Measurements from ENCODE around the gene LAMA2. TPM values are rescaled to one million over a fixed set of nuclear protein-coding genes. Genes with fewer than 3 reads are reported as not detected.

Gene LAMA2
- total and polyA plus RNA-seq, 2 of the 13 experiments (the other 11 are each of a cell fraction or from before 2014, with no cell fraction given) = 0.11 to 0.28 TPM

DNA sequence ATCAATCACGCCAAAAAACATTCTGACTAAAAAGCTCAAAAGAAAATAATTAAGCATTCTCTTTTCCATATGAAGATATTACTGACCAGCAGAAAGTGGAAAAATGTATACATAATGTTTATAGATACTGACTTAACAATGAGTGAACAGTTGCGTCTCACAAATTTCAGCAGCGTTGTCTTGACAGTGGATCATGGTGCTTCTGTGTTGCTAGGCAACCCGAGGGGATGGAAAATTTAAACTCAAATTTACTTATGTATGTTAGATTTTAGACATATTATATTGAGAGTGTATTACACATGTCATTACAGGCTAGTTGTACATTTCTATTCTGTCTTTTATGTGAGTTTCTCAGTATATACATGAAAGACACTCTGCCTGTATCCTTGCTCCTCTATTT lies 110.2 kb downstream of the LAMA2 start:
- H3K36me3 ChIP-seq (replicated peaks in 1 of 2; ENCODE audit: control insufficient read depth in 1 of 2, insufficient read depth in 2 of 2, low read length in 2 of 2) = no peaks in the 10 kb centered on the region
- no peak for ATAC-seq
- ChIA-PET CTCF (ENCODE audit: low intra/inter-chr PET ratio, low total read pairs) (no interaction called here), POLR2A (no interaction called here)
- H3K79me2 ChIP-seq (ENCODE audit: insufficient read depth, low read length) = no peaks in the 10 kb centered on the region
- no peaks in the 10 kb centered on the region for H4K20me1 ChIP-seq (ENCODE audit: insufficient read depth, low read length)
- no peaks in the 10 kb centered on the region for H3K27me3 ChIP-seq (ENCODE audit: control insufficient read depth in 1 of 2, insufficient read depth in 2 of 2, low read length in 2 of 2)
- no peak for DNase-seq (ENCODE audit: low spot score)
- in situ Hi-C loops (cut with HindIII; ENCODE audit: extremely low pct_ligation_motif_present, low pct_unique_long_range_greater_than_20kb) = no loop called here
- H3K4me1 ChIP-seq (ENCODE audit: insufficient read depth, low read length) = 0 out of 2 replicates have a peak, but pooled peaks cover 5% of the 10 kb centered on the region
- H3K4me2 ChIP-seq (ENCODE audit: low read depth, low read length) = no peak overlapping the region
- intact Hi-C loops (cut with micrococcal nuclease; ENCODE audit: unreplicated experiment) = no loop called here
- no peak overlapping the region for H3K27ac ChIP-seq (ENCODE audit: extremely low read length, insufficient read depth, low read length)
- H2AFZ ChIP-seq (ENCODE audit: low read length) = no peak overlapping the region
- no peak for TF ChIP-seq SP2 (CRISPR knock-in tag; IDR thresholded peaks at IDR 0.05)
- TF ChIP-seq, protein P1, sequence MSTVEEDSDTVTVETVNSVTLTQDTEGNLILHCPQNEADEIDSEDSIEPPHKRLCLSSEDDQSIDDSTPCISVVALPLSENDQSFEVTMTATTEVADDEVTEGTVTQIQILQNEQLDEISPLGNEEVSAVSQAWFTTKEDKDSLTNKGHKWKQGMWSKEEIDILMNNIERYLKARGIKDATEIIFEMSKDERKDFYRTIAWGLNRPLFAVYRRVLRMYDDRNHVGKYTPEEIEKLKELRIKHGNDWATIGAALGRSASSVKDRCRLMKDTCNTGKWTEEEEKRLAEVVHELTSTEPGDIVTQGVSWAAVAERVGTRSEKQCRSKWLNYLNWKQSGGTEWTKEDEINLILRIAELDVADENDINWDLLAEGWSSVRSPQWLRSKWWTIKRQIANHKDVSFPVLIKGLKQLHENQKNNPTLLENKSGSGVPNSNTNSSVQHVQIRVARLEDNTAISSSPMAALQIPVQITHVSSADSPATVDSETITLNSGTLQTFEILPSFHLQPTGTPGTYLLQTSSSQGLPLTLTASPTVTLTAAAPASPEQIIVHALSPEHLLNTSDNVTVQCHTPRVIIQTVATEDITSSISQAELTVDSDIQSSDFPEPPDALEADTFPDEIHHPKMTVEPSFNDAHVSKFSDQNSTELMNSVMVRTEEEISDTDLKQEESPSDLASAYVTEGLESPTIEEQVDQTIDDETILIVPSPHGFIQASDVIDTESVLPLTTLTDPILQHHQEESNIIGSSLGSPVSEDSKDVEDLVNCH (CRISPR knock-in tag; IDR thresholded peaks at IDR 0.05) = no peak
- FAIRE-seq = no peak
- no peak overlapping the region for H3K9ac ChIP-seq (ENCODE audit: insufficient read depth, low read depth, low read length)
- H3K4me3 ChIP-seq (replicated peaks in 1 of 3; ENCODE audit: insufficient read depth in 1 of 3, low read depth in 2 of 3, low read length in 3 of 3) = no peak overlapping the region
- 12% methylated on average over 4 of the region's 4 CpGs for WGBS (ENCODE audit: low lambda C conversion rate)
- no peaks in the 10 kb centered on the region for H3K9me3 ChIP-seq (ENCODE audit: low read length)
- no TSS peak for BruUV-seq (replicated peaks)

DNA sequence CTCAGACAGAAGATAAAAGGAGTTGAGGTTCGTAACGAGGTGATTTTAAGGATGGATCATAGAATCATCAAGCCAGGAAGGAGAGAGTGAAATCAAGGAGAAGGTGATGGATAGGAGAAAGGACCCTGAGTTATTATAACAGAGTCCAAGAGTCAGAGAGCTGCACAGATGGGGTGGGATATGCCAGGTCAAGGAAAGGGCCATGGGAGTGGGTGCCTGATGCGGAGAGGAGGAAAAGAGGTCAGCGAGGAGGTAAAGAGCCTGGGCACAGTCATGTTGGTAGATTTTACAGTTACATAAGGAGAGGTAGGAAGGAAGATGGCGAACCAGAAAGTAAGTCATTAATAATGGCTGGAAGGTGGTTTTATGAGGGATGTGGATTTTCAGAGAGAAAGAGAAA lies 114.9 kb downstream of the LAMA2 start:
- in situ Hi-C loops (cut with HindIII; ENCODE audit: extremely low pct_ligation_motif_present, low pct_unique_long_range_greater_than_20kb) (no loop called here), intact Hi-C loops (cut with micrococcal nuclease; ENCODE audit: unreplicated experiment) (no loop called here)
- POLR2A ChIA-PET = no interaction called here
- Histone ChIP-seq H3K9ac (ENCODE audit: insufficient read depth, low read depth, low read length) (no peak overlapping the region), H4K20me1 (ENCODE audit: insufficient read depth, low read length) (no peaks in the 10 kb centered on the region), H3K4me1 (ENCODE audit: insufficient read depth, low read length) (no peaks in the 10 kb centered on the region), H3K27ac (ENCODE audit: extremely low read length, insufficient read depth, low read length) (no peak overlapping the region), H3K4me3 (replicated peaks in 1 of 3; ENCODE audit: insufficient read depth in 1 of 3, low read depth in 2 of 3, low read length in 3 of 3) (no peak overlapping the region), H3K27me3 (ENCODE audit: control insufficient read depth in 1 of 2, insufficient read depth in 2 of 2, low read length in 2 of 2) (no peaks in the 10 kb centered on the region), H3K79me2 (ENCODE audit: insufficient read depth, low read length) (no peaks in the 10 kb centered on the region), H3K9me3 (ENCODE audit: low read length) (no peaks in the 10 kb centered on the region), H3K36me3 (replicated peaks in 1 of 2; ENCODE audit: control insufficient read depth in 1 of 2, insufficient read depth in 2 of 2, low read length in 2 of 2) (no peaks in the 10 kb centered on the region), H2AFZ (ENCODE audit: low read length) (no peak overlapping the region), H3K4me2 (ENCODE audit: low read depth, low read length) (no peak overlapping the region)
- CTCF ChIA-PET (ENCODE audit: low intra/inter-chr PET ratio, low total read pairs) = no interaction called here
- FAIRE-seq = no peak
- DNase-seq (ENCODE audit: low spot score) = no peak
- no peak for ATAC-seq
- BruUV-seq (replicated peaks) = no TSS peak
- 29% methylated on average over 5 of the region's 5 CpGs for WGBS (ENCODE audit: low lambda C conversion rate)
- TF ChIP-seq TOPORS (CRISPR knock-in tag; IDR thresholded peaks at IDR 0.05) (no peak), ZNF292 (CRISPR knock-in tag; IDR thresholded peaks at IDR 0.05; ENCODE audit: borderline replicate concordance, low read depth) (no peak), ZNF235 (CRISPR knock-in tag; IDR thresholded peaks at IDR 0.05; ENCODE audit: borderline replicate concordance) (no peak), RAD21 (CRISPR knock-in tag; IDR thresholded peaks at IDR 0.05) (no peak), ZNF788 (CRISPR knock-in tag; IDR thresholded peaks at IDR 0.05; ENCODE audit: borderline replicate concordance) (no peak), RXRA (CRISPR knock-in tag; IDR thresholded peaks at IDR 0.05) (no peak), ZNF572 (CRISPR knock-in tag; IDR thresholded peaks at IDR 0.05) (no peak), ZNF567 (CRISPR knock-in tag; IDR thresholded peaks at IDR 0.05; ENCODE audit: borderline replicate concordance) (no peak), PRMT3 (CRISPR knock-in tag; IDR thresholded peaks at IDR 0.05; ENCODE audit: borderline replicate concordance, low read depth) (no peak)
- TF ChIP-seq, protein P2, sequence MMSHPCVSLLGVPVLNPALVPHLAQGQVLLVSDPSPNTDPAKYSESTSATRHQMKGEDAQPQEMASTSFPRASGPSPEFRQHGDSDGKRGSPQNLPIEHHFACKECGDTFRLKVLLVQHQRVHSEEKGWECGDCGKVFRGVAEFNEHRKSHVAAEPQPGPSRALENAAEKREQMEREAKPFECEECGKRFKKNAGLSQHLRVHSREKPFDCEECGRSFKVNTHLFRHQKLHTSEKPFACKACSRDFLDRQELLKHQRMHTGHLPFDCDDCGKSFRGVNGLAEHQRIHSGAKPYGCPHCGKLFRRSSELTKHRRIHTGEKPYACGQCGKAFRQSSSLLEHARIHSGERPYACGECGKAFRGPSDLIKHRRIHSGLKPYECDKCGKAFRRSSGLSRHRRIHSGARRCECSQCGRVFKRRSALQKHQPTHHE (CRISPR knock-in tag; IDR thresholded peaks at IDR 0.05; ENCODE audit: borderline replicate concordance) = no peak

Data from HepG2 (cell line).